ENCODE data around the gene DDX60. TPM values are rescaled to one million over a fixed set of nuclear protein-coding genes. Genes with fewer than 3 reads are reported as not detected.
"Not testable (repeated sequence)": the region's sequence is repeated elsewhere in the genome, so short reads cannot be mapped to it uniquely, and the experiment has no call there.

DDX60 gene
- total and polyA plus RNA-seq, 4 donors, result 2.9 to 11.3 (median 7.0) TPM

- Histone ChIP-seq H3K9ac (ENCODE audit: low read depth in 1 of 2, low read length in 2 of 2) (no peak overlapping the region), H3K27me3 (ENCODE audit: control insufficient read depth in 4 of 4, insufficient read depth in 4 of 4, low read length in 3 of 4) (no peaks in the 10 kb centered on the region), H3K27ac (ENCODE audit: low read depth in 1 of 2, low read length in 2 of 2) (no peak overlapping the region), H3K4me1 (ENCODE audit: control insufficient read depth in 4 of 4, insufficient read depth in 4 of 4, low read length in 3 of 4) (no peaks in the 10 kb centered on the region), H3K4me3 (ENCODE audit: low read depth in 1 of 3, low read length in 3 of 3) (no peak overlapping the region), H3K9me3 (ENCODE audit: control insufficient read depth in 4 of 4, low read length in 3 of 4) (no peaks in the 10 kb centered on the region), H3K36me3 (ENCODE audit: control insufficient read depth in 4 of 4, insufficient read depth in 3 of 4, low read depth in 1 of 4, low read length in 3 of 4) (peaks cover 0 to 16% (median 3%) of the 10 kb centered on the region in 4 donors)
- 94% methylated on average over 3 of the region's 3 CpGs for WGBS
- no peak for DNase-seq (ENCODE audit: low spot score)
- no peak for TF ChIP-seq JUND (IDR thresholded peaks at IDR 0.05)
- no peak for TF ChIP-seq RAD21 (IDR thresholded peaks at IDR 0.05)
- TF ChIP-seq FOXA2 (IDR thresholded peaks at IDR 0.05), result no peak
- no peak for TF ChIP-seq EGR1 (IDR thresholded peaks at IDR 0.05; ENCODE audit: low read depth in 2 of 2)
- TF ChIP-seq YY1 (IDR thresholded peaks at IDR 0.05), result no peak
- TF ChIP-seq SP1 (IDR thresholded peaks at IDR 0.05), result no peak
- TF ChIP-seq ATF3 (IDR thresholded peaks at IDR 0.05), result no peak
- TF ChIP-seq NR2F2 (IDR thresholded peaks at IDR 0.05), result no peak
Observed at GRCh38 chr4:168293386-168293975, 25.1 kb downstream of the DDX60 start.

DNA sequence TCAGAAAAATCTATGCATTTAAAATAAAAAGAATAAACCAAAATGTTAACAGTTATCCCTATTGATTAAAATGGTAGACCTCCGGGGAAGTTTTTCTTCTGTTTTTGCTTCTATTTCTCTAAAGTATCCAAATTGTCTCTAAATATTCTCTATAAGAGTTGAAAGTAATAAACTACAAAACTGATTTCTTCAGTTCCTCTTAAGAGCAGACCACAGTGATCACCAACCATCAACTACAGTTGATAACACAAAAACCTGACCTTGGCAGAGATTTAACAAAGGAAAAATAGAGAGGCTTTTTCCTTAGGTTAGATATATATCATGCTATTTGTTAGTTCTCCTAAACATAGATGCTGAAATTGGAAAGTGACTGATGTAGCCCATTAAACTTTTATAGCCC, 27.3 kb downstream of the DDX60 start:
- no peaks in the 10 kb centered on the region for H3K4me1 ChIP-seq (ENCODE audit: control insufficient read depth in 4 of 4, insufficient read depth in 4 of 4, low read length in 3 of 4)
- H3K9ac ChIP-seq (ENCODE audit: low read depth in 1 of 2, low read length in 2 of 2), result no peak overlapping the region
- no peaks in the 10 kb centered on the region for H3K27me3 ChIP-seq (ENCODE audit: control insufficient read depth in 4 of 4, insufficient read depth in 4 of 4, low read length in 3 of 4)
- TF ChIP-seq, protein P1, sequence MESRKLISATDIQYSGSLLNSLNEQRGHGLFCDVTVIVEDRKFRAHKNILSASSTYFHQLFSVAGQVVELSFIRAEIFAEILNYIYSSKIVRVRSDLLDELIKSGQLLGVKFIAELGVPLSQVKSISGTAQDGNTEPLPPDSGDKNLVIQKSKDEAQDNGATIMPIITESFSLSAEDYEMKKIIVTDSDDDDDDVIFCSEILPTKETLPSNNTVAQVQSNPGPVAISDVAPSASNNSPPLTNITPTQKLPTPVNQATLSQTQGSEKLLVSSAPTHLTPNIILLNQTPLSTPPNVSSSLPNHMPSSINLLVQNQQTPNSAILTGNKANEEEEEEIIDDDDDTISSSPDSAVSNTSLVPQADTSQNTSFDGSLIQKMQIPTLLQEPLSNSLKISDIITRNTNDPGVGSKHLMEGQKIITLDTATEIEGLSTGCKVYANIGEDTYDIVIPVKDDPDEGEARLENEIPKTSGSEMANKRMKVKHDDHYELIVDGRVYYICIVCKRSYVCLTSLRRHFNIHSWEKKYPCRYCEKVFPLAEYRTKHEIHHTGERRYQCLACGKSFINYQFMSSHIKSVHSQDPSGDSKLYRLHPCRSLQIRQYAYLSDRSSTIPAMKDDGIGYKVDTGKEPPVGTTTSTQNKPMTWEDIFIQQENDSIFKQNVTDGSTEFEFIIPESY (IDR thresholded peaks at IDR 0.05), result no peak
- no peak for TF ChIP-seq HNF4A (conservative IDR thresholded peaks at IDR 0.05)
- TF ChIP-seq JUND (IDR thresholded peaks at IDR 0.05), result no peak
- TF ChIP-seq, protein P2, sequence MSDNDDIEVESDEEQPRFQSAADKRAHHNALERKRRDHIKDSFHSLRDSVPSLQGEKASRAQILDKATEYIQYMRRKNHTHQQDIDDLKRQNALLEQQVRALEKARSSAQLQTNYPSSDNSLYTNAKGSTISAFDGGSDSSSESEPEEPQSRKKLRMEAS (IDR thresholded peaks at IDR 0.05), result no peak
- H3K4me3 ChIP-seq (ENCODE audit: low read depth in 1 of 3, low read length in 3 of 3), result no peak overlapping the region
- 94% methylated on average over 1 of the region's 1 CpG for WGBS
- peaks cover 0 to 16% (median 4%) of the 10 kb centered on the region in 4 donors for H3K36me3 ChIP-seq (ENCODE audit: control insufficient read depth in 4 of 4, insufficient read depth in 3 of 4, low read depth in 1 of 4, low read length in 3 of 4)
- H3K27ac ChIP-seq (ENCODE audit: low read depth in 1 of 2, low read length in 2 of 2), result no peak overlapping the region
- no peak for DNase-seq (ENCODE audit: low spot score)
- no peaks in the 10 kb centered on the region for H3K9me3 ChIP-seq (ENCODE audit: control insufficient read depth in 4 of 4, low read length in 3 of 4)

- not testable (repeated sequence) for H3K4me1 ChIP-seq (ENCODE audit: control insufficient read depth in 4 of 4, insufficient read depth in 4 of 4, low read length in 3 of 4); H3K4me3 ChIP-seq (ENCODE audit: low read depth in 1 of 3, low read length in 3 of 3); H3K27me3 ChIP-seq (ENCODE audit: control insufficient read depth in 4 of 4, insufficient read depth in 4 of 4, low read length in 3 of 4); DNase-seq (ENCODE audit: low spot score); H3K9ac ChIP-seq (ENCODE audit: low read depth in 1 of 2, low read length in 2 of 2); H3K9me3 ChIP-seq (ENCODE audit: control insufficient read depth in 4 of 4, low read length in 3 of 4); H3K27ac ChIP-seq (ENCODE audit: low read depth in 1 of 2, low read length in 2 of 2)
- H3K36me3 ChIP-seq (ENCODE audit: control insufficient read depth in 4 of 4, insufficient read depth in 3 of 4, low read depth in 1 of 4, low read length in 3 of 4), result peaks cover 0 to 17% (median 5%) of the 10 kb centered on the region in 4 donors
- 97% methylated on average over 1 of the region's 1 CpG for WGBS
Observed at GRCh38 chr4:168285850-168286249, 32.7 kb downstream of the DDX60 start.

- no peaks in the 10 kb centered on the region for H3K27me3 ChIP-seq (ENCODE audit: control insufficient read depth in 4 of 4, insufficient read depth in 4 of 4, low read length in 3 of 4)
- no peak overlapping the region for H3K9ac ChIP-seq (ENCODE audit: low read depth in 1 of 2, low read length in 2 of 2)
- no peak overlapping the region for H3K4me3 ChIP-seq (ENCODE audit: low read depth in 1 of 3, low read length in 3 of 3)
- peaks cover 0 to 47% (median 17%) of the 10 kb centered on the region in 4 donors for H3K36me3 ChIP-seq (ENCODE audit: control insufficient read depth in 4 of 4, insufficient read depth in 3 of 4, low read depth in 1 of 4, low read length in 3 of 4)
- no peaks in the 10 kb centered on the region for H3K9me3 ChIP-seq (ENCODE audit: control insufficient read depth in 4 of 4, low read length in 3 of 4)
- no peaks in the 10 kb centered on the region for H3K4me1 ChIP-seq (ENCODE audit: control insufficient read depth in 4 of 4, insufficient read depth in 4 of 4, low read length in 3 of 4)
- WGBS, result 84% methylated on average over 2 of the region's 2 CpGs
- H3K27ac ChIP-seq (ENCODE audit: low read depth in 1 of 2, low read length in 2 of 2), result no peak overlapping the region
- DNase-seq (ENCODE audit: low spot score), result no peak
- TF ChIP-seq, protein P3, sequence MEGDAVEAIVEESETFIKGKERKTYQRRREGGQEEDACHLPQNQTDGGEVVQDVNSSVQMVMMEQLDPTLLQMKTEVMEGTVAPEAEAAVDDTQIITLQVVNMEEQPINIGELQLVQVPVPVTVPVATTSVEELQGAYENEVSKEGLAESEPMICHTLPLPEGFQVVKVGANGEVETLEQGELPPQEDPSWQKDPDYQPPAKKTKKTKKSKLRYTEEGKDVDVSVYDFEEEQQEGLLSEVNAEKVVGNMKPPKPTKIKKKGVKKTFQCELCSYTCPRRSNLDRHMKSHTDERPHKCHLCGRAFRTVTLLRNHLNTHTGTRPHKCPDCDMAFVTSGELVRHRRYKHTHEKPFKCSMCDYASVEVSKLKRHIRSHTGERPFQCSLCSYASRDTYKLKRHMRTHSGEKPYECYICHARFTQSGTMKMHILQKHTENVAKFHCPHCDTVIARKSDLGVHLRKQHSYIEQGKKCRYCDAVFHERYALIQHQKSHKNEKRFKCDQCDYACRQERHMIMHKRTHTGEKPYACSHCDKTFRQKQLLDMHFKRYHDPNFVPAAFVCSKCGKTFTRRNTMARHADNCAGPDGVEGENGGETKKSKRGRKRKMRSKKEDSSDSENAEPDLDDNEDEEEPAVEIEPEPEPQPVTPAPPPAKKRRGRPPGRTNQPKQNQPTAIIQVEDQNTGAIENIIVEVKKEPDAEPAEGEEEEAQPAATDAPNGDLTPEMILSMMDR (IDR thresholded peaks at IDR 0.05; ENCODE audit: low read depth, low read length, missing input control), result no peak
- no peak for TF ChIP-seq HNF4A (conservative IDR thresholded peaks at IDR 0.05)
- no peak for TF ChIP-seq ATF3 (IDR thresholded peaks at IDR 0.05)
- TF ChIP-seq, protein P1 (IDR thresholded peaks at IDR 0.05), result no peak
- no peak for TF ChIP-seq FOXA2 (IDR thresholded peaks at IDR 0.05)
- no peak for TF ChIP-seq SP1 (IDR thresholded peaks at IDR 0.05)
- TF ChIP-seq YY1 (IDR thresholded peaks at IDR 0.05), result no peak
- TF ChIP-seq EGR1 (IDR thresholded peaks at IDR 0.05; ENCODE audit: low read depth in 2 of 2), result no peak
Observed at GRCh38 chr4:168279556-168279955, 39.0 kb downstream of the DDX60 start.
